Measurements from ENCODE around the gene HOXB6.

HOXB6 gene

DNA sequence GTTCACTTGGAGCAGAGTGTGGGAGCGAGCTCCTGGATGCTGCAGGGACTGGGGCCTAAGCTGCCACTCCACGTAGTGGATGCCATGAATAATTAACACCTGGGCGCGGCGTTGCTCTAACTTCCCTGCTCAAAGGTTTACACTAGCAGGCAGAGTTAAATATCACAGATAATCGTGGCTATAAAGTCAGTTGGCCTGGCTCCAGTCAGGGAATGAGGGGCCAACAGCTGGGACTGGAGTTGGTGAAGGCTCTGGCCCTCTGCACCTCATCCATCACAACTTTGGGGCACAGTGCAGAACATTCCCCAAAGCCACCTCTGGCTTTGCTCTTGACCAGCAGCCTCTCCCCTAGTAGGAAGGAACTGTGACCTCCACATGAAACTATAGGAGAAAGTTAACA is 37.6 kb downstream of the HOXB6 start:
- no peaks in the 10 kb centered on the region for H3K36me3 ChIP-seq (ENCODE audit: insufficient read depth, low read depth, low read length)
- no peak overlapping the region for H3K4me3 ChIP-seq (ENCODE audit: low read length)
- H3K9ac ChIP-seq (ENCODE audit: low read depth, low read length): no peak overlapping the region
- peaks cover 9% of the 10 kb centered on the region for H3K9me3 ChIP-seq (ENCODE audit: insufficient read depth, low read depth, low read length)
- H3K4me1 ChIP-seq (ENCODE audit: insufficient read depth, low read length): no peaks in the 10 kb centered on the region
- no peak overlapping the region for H3K27ac ChIP-seq (ENCODE audit: low read length)
- peaks cover 100% of the 10 kb centered on the region for H3K27me3 ChIP-seq (ENCODE audit: insufficient read depth, low read length)

- no peaks in the 10 kb centered on the region for H3K4me1 ChIP-seq (ENCODE audit: insufficient read depth, low read length)
- no peak overlapping the region for H3K27ac ChIP-seq (ENCODE audit: low read length)
- H3K27me3 ChIP-seq (ENCODE audit: insufficient read depth, low read length): peaks cover 100% of the 10 kb centered on the region
- no peak overlapping the region for H3K9ac ChIP-seq (ENCODE audit: low read depth, low read length)
- no peaks in the 10 kb centered on the region for H3K36me3 ChIP-seq (ENCODE audit: insufficient read depth, low read depth, low read length)
- peaks cover 9% of the 10 kb centered on the region for H3K9me3 ChIP-seq (ENCODE audit: insufficient read depth, low read depth, low read length)
- H3K4me3 ChIP-seq (ENCODE audit: low read length): no peak overlapping the region
Observed at GRCh38 chr17:48566717-48567116, 38.1 kb downstream of the HOXB6 start.

GRCh38 chr17:48565925-48566710 is 38.7 kb downstream of the HOXB6 start:
- Histone ChIP-seq H3K9me3 (ENCODE audit: insufficient read depth, low read depth, low read length) (peaks cover 9% of the 10 kb centered on the region), H3K4me1 (ENCODE audit: insufficient read depth, low read length) (no peaks in the 10 kb centered on the region), H3K27ac (ENCODE audit: low read length) (no peak overlapping the region), H3K9ac (ENCODE audit: low read depth, low read length) (no peak overlapping the region), H3K36me3 (ENCODE audit: insufficient read depth, low read depth, low read length) (no peaks in the 10 kb centered on the region), H3K27me3 (ENCODE audit: insufficient read depth, low read length) (peaks cover 100% of the 10 kb centered on the region), H3K4me3 (ENCODE audit: low read length) (no peak overlapping the region)

DNA sequence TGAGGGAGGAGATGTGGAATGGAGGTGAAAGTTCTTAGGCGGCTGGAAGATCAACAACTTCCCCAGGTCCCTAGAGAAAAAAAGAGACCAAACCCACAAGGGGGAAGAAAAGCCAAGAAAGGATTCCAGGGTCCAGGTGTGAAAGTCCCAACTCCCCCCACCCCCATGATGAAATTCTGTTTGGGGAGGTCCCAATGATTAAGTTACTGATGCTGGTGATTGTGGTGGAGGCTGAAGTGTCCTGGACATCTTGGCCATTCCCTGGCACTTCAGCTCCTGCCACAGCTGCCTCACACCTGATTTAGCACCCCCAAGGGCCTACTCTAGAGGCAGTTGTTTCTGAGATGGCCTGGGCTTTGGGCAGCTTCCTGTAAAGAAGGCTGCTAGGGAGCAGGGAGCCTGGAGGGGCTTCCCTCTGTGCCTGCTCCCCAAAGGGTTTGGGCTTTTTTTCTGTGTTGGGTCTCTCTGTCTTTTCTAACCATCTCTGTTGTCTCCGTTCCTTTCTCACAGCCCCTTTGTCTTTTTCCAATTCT is 39.7 kb downstream of the HOXB6 start:
- Histone ChIP-seq H3K36me3 (ENCODE audit: insufficient read depth, low read depth, low read length) (no peaks in the 10 kb centered on the region), H3K4me1 (ENCODE audit: insufficient read depth, low read length) (no peaks in the 10 kb centered on the region), H3K27ac (ENCODE audit: low read length) (no peak overlapping the region), H3K27me3 (ENCODE audit: insufficient read depth, low read length) (peaks cover 100% of the 10 kb centered on the region), H3K4me3 (ENCODE audit: low read length) (0 out of 2 replicates have a peak overlapping the region, but pooled peaks have one; percentile 20), H3K9me3 (ENCODE audit: insufficient read depth, low read depth, low read length) (peaks cover 9% of the 10 kb centered on the region), H3K9ac (ENCODE audit: low read depth, low read length) (no peak overlapping the region)

DNA sequence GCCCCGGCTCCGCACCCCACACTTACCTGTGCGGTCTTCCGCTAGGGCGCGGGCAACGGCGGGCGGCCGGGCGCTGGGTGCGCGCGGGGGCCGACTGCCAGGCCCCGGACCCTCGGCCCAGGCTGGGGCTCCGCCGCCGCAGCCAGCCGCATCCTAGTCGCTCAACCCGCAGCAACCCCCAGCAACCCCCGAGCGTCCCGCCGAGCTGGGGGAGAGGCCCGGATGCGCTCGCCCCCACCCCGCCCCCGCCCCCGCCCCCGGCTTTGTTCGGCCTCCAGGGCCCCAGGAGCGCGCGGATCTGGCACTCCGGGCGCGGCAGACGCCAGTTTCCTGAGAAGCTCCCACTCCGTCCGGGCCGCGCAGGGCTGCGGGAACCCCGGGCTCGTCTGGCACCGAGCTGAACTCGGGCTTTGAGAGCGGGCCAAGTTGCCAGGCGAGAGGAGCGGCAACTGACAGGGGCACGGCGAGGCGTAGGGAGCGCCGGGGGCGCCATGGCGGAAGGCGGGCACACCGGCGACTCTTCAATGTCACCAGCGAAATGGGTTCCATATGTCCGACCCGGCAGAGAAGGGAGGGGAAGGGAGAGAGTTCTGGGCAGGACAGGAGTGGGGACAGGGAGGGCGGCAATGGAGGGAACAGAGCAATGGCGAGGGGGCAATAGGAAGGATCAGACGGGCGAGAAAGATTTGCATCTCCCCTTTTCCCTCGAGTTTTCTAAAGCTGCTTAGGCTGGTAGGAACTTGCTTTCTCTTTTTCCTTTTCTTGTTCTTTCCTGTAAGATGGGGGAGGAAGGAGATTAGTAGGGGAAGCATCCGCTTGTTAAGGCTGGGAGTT is 40.4 kb downstream of the HOXB6 start:
- Histone ChIP-seq H3K4me3 (ENCODE audit: low read length) (peak overlapping the region; percentile 20; the same call in 1 of the 2 replicates), H3K9ac (ENCODE audit: low read depth, low read length) (no peak overlapping the region), H3K9me3 (ENCODE audit: insufficient read depth, low read depth, low read length) (peaks cover 9% of the 10 kb centered on the region), H3K4me1 (ENCODE audit: insufficient read depth, low read length) (no peaks in the 10 kb centered on the region), H3K27me3 (ENCODE audit: insufficient read depth, low read length) (peaks cover 100% of the 10 kb centered on the region), H3K27ac (ENCODE audit: low read length) (no peak overlapping the region), H3K36me3 (ENCODE audit: insufficient read depth, low read depth, low read length) (no peaks in the 10 kb centered on the region)

DNA sequence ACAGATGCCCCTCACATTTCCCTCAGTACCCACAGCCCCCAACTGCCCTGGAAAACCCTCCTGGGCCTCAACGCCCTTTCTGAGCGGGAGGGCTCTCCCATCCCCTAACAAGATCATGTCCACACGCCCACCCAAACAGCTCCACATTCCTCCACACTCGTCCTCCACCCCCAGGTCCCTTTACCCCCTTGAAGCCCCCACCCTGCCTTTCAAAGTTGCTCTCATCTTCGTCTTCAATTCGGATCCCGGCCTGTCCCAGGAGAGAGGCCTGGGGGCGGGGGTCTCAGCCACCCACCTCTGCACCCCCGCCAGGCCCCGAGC is 41.0 kb downstream of the HOXB6 start:
- Histone ChIP-seq H3K36me3 (ENCODE audit: insufficient read depth, low read depth, low read length) (no peaks in the 10 kb centered on the region), H3K27me3 (ENCODE audit: insufficient read depth, low read length) (peaks cover 100% of the 10 kb centered on the region), H3K27ac (ENCODE audit: low read length) (no peak overlapping the region), H3K4me3 (ENCODE audit: low read length) (no peak overlapping the region), H3K4me1 (ENCODE audit: insufficient read depth, low read length) (no peaks in the 10 kb centered on the region), H3K9ac (ENCODE audit: low read depth, low read length) (no peak overlapping the region), H3K9me3 (ENCODE audit: insufficient read depth, low read depth, low read length) (peaks cover 9% of the 10 kb centered on the region)

GRCh38 chr17:48563385-48563838 is 41.4 kb downstream of the HOXB6 start:
- Histone ChIP-seq H3K4me1 (ENCODE audit: insufficient read depth, low read length) (no peaks in the 10 kb centered on the region), H3K9me3 (ENCODE audit: insufficient read depth, low read depth, low read length) (peaks cover 9% of the 10 kb centered on the region), H3K36me3 (ENCODE audit: insufficient read depth, low read depth, low read length) (no peaks in the 10 kb centered on the region), H3K9ac (ENCODE audit: low read depth, low read length) (no peak overlapping the region), H3K27me3 (ENCODE audit: insufficient read depth, low read length) (peaks cover 100% of the 10 kb centered on the region), H3K4me3 (ENCODE audit: low read length) (no peak overlapping the region), H3K27ac (ENCODE audit: low read length) (no peak overlapping the region)

DNA sequence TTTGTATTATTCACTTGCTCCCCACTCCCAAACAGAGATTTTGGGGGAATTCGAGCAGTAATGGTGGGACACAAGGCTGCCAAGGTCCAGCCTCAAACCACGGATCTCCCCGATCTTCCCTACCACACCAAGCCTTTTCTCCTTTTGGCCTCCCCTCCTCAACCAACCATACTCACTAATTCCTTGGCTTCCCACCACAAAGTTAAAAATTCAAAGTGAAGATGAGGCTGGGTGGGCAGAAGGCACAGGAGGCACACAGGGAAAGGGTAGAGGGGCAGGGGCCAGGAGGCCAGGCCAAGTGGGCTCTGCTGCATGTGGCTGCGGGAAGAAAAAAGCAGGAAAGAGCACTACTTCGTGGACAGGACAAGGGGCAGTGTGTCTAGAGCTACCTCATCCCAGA is 41.9 kb downstream of the HOXB6 start:
- no peak overlapping the region for H3K9ac ChIP-seq (ENCODE audit: low read depth, low read length)
- no peak overlapping the region for H3K27ac ChIP-seq (ENCODE audit: low read length)
- peaks cover 9% of the 10 kb centered on the region for H3K9me3 ChIP-seq (ENCODE audit: insufficient read depth, low read depth, low read length)
- peaks cover 100% of the 10 kb centered on the region for H3K27me3 ChIP-seq (ENCODE audit: insufficient read depth, low read length)
- no peaks in the 10 kb centered on the region for H3K4me1 ChIP-seq (ENCODE audit: insufficient read depth, low read length)
- H3K4me3 ChIP-seq (ENCODE audit: low read length): no peak overlapping the region
- no peaks in the 10 kb centered on the region for H3K36me3 ChIP-seq (ENCODE audit: insufficient read depth, low read depth, low read length)

- Histone ChIP-seq H3K9ac (ENCODE audit: low read depth, low read length) (no peak overlapping the region), H3K36me3 (ENCODE audit: insufficient read depth, low read depth, low read length) (no peaks in the 10 kb centered on the region), H3K9me3 (ENCODE audit: insufficient read depth, low read depth, low read length) (peaks cover 9% of the 10 kb centered on the region; the same call in 1 of the 2 replicates), H3K4me3 (ENCODE audit: low read length) (no peak overlapping the region), H3K27ac (ENCODE audit: low read length) (no peak overlapping the region), H3K4me1 (ENCODE audit: insufficient read depth, low read length) (no peaks in the 10 kb centered on the region), H3K27me3 (ENCODE audit: insufficient read depth, low read length) (peaks cover 100% of the 10 kb centered on the region)
Observed at GRCh38 chr17:48561884-48562810, 42.6 kb downstream of the HOXB6 start.

DNA sequence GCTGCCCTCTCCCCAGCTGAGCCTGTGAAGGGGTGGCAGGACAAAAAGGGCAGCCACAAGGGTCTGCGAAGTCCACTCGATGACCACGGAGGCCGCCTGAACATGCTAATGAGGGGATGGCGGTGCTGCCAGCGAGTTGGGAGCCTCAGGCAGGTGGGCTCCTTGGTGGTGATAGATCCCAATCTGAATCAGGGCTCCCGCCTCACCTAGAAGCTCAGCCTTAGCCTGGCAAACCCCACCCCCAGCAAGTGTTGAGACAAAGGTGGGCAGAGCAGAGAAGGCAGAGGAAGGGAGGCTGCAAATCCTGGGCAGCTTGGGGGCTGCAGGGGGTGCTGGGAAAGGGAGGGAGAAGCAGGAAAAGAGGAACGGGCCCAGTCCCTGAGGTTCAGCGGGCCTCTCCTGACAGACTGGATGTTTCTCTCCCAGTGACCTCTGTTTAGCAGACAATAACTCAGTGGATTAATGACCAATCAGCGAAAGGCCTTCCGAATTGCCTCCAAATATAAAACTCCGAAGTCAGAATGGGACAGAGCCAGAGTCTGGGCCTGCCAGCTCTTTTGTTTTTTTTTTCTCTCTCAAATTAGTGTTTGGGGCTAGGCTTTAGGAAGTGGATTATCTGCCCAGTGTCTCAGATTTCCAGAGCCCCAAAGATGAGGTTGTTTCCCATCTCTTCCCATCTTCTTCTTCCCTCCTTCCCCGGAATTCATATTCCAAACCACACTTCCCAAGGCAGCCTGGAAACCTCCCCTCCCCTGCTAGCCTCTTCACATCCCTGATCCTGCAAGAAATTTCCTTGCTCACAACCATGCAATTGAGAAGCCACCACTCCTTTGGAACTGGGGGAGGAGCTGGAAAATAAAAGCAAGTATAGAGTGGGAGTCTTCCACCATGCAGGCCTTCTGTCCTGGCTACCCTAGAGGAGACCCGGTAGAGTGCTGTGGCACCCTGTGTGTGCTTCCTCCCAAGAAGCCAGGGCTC is 44.7 kb downstream of the HOXB6 start:
- H3K9ac ChIP-seq (ENCODE audit: low read depth, low read length): no peak overlapping the region

More for the DNA sequence above, 44.7 kb downstream of the HOXB6 start:
- H3K4me3 ChIP-seq (ENCODE audit: low read length): no peak overlapping the region
- no peaks in the 10 kb centered on the region for H3K4me1 ChIP-seq (ENCODE audit: insufficient read depth, low read length)
- peaks cover 100% of the 10 kb centered on the region for H3K27me3 ChIP-seq (ENCODE audit: insufficient read depth, low read length)
- H3K9me3 ChIP-seq (ENCODE audit: insufficient read depth, low read depth, low read length): peaks cover 4% of the 10 kb centered on the region; the same call in 1 of the 2 replicates
- H3K27ac ChIP-seq (ENCODE audit: low read length): no peak overlapping the region
- H3K36me3 ChIP-seq (ENCODE audit: insufficient read depth, low read depth, low read length): no peaks in the 10 kb centered on the region

Data from iPS-20b (cell line).